PFSK-1 (cell line): ENCODE data around the gene WBP1.

Experiments
- POLR2AphosphoS5 ChIP-seq: IDR thresholded peaks from 2 replicates; pipeline ENCODE4 v1.6.1; 2012; ENCODE audit warnings: low read depth, mild to moderate bottlenecking, control low read depth, low read length, moderate library complexity
- REST ChIP-seq, 2 experiments: IDR thresholded peaks; 2 replicates each; pipeline versions ENCODE4 v1.6.1 to v1.8.0; 2011 to 2012; ENCODE audit warnings: low read depth in 2 of 2, low read length in 2 of 2, control low read depth in 1 of 2, inconsistent platforms in 1 of 2, mild to moderate bottlenecking in 1 of 2, moderate library complexity in 1 of 2; ENCODE audit not compliant: insufficient read depth in 1 of 2
- SIN3A ChIP-seq: IDR thresholded peaks from 2 replicates; pipeline ENCODE4 v1.6.1; 2012; ENCODE audit warnings: mild to moderate bottlenecking, low read length, moderate library complexity, borderline replicate concordance; ENCODE audit not compliant: insufficient read depth
- TAF1 ChIP-seq: IDR thresholded peaks from 2 replicates; pipeline ENCODE4 v1.6.1; 2012; ENCODE audit warnings: low read length, control low read depth, borderline replicate concordance; ENCODE audit not compliant: insufficient read depth

- TF ChIP-seq SIN3A (no peak), POLR2AphosphoS5 (no peak), REST (IDR thresholded peaks at IDR 0.05; ENCODE audit: insufficient read depth in 1 of 2, low read depth in 2 of 2, low read length in 2 of 2) (no peak), TAF1 (no peak)
These were observed 16.4 kb upstream of the WBP1 start, which contains the start of gene RTKN for GRCh38 chr2:74441690-74442482.
